ENCODE data around the gene DENND1A.

DNA sequence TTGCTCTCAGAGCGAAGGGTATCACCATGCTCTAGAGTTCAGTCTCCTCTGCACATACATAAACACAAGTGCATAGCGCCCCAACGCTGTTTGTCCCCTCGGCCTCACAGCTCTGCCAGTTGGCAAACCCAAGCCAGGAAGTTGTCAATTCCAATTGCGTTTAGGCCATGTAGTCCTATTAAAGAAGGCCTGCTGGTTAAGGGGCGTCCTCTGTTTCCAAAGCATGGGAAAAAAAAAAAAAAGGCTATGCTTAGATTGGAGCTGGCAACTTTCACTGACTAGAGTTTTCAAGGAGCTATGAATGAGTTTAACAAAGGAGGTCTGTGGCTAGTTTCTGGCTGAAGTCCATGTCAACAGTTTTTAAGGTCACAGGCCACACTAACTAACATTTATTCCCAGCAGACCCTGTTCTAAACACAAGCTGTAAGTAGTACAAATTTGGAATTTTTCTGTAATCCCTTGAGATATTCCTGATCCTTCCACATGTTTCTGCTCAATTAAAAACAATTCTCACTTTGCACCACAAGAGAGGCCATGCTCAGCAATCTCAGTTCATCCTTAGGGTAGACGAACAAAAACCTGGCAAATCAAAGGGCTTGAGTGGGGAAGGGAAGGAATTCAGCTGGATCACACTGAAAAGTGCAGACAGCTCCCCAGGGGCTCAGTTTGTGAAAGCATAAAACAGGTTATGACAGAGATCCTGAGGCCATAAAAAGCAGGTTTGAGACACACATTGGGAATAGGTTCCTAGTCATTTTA lies 187.7 kb downstream of the DENND1A start:
- TF ChIP-seq POLR2A (IDR thresholded peaks at IDR 0.05; ENCODE audit: low read length), result no peak
- TF ChIP-seq GATA1 (IDR thresholded peaks at IDR 0.05; ENCODE audit: low read depth, low read length), result no peak
